ENCODE data around the gene CYP4Z1. TPM values are rescaled to one million over a fixed set of nuclear protein-coding genes. Genes with fewer than 3 reads are reported as not detected.
A peak's percentile ranks its signal among the peaks of the same experiment; 100 is the strongest.
"Not testable (repeated sequence)": the region's sequence is repeated elsewhere in the genome, so short reads cannot be mapped to it uniquely, and the experiment has no call there.

CYP4Z1 gene
- total RNA-seq, 1 donor, result not detected

- peak; percentile 65 for DNase-seq (ENCODE audit: low read depth)
- no peak for TF ChIP-seq CTCF (IDR thresholded peaks at IDR 0.05; ENCODE audit: insufficient read depth, low read length)
Measured at GRCh38 chr1:47031059-47031458, 36.0 kb upstream of the CYP4Z1 start.

GRCh38 chr1:47031585-47031984 lies 35.4 kb upstream of the CYP4Z1 start:
- H3K4me3 ChIP-seq (ENCODE audit: low read depth, low read length), result no peak overlapping the region
- DNase-seq (ENCODE audit: low read depth), result no peak
- no peak for TF ChIP-seq CTCF (IDR thresholded peaks at IDR 0.05; ENCODE audit: insufficient read depth, low read length)

More at GRCh38 chr1:47031059-47031458, 36.0 kb upstream of the CYP4Z1 start:
- no peak overlapping the region for H3K4me3 ChIP-seq (ENCODE audit: low read depth, low read length)

GRCh38 chr1:47036764-47037163 lies 30.3 kb upstream of the CYP4Z1 start:
- no peak overlapping the region for H3K4me3 ChIP-seq (ENCODE audit: low read depth, low read length)
- no peak for TF ChIP-seq CTCF (IDR thresholded peaks at IDR 0.05; ENCODE audit: insufficient read depth, low read length)
- DNase-seq (ENCODE audit: low read depth), result no peak

- H3K4me3 ChIP-seq (ENCODE audit: low read depth, low read length), result no peak overlapping the region
- no peak for TF ChIP-seq CTCF (IDR thresholded peaks at IDR 0.05; ENCODE audit: insufficient read depth, low read length)
- DNase-seq (ENCODE audit: low read depth), result no peak
Measured at GRCh38 chr1:47059376-47059775, 7.7 kb upstream of the CYP4Z1 start.

- not testable (repeated sequence) for H3K4me3 ChIP-seq (ENCODE audit: low read depth, low read length); DNase-seq (ENCODE audit: low read depth)
Measured at GRCh38 chr1:47069080-47069479, 2.0 kb downstream of the CYP4Z1 start.

- H3K4me3 ChIP-seq (ENCODE audit: low read depth, low read length); DNase-seq (ENCODE audit: low read depth): not testable (repeated sequence)
Measured at GRCh38 chr1:47069509-47069908, 2.5 kb downstream of the CYP4Z1 start.

GRCh38 chr1:47089356-47089755 lies 22.3 kb downstream of the CYP4Z1 start:
- H3K4me3 ChIP-seq (ENCODE audit: low read depth, low read length), result not testable (repeated sequence)
- TF ChIP-seq CTCF (IDR thresholded peaks at IDR 0.05; ENCODE audit: insufficient read depth, low read length), result peak; percentile 52
- DNase-seq (ENCODE audit: low read depth), result peak; percentile 45

GRCh38 chr1:47091476-47091875 lies 24.4 kb downstream of the CYP4Z1 start:
- DNase-seq (ENCODE audit: low read depth), result not testable (repeated sequence)

GRCh38 chr1:47104816-47105215 lies 37.8 kb downstream of the CYP4Z1 start:
- H3K4me3 ChIP-seq (ENCODE audit: low read depth, low read length), result no peak overlapping the region
- TF ChIP-seq CTCF (IDR thresholded peaks at IDR 0.05; ENCODE audit: insufficient read depth, low read length), result no peak
- DNase-seq (ENCODE audit: low read depth), result no peak

More at GRCh38 chr1:47091476-47091875, 24.4 kb downstream of the CYP4Z1 start:
- H3K4me3 ChIP-seq (ENCODE audit: low read depth, low read length), result not testable (repeated sequence)
